HL-60/S4 treated with phorbol 12-myristate 13-acetate at 8.2 ng/mL for 4 days and 3 days (cell line): Measurements from ENCODE around the gene CCT3.
"Not testable (repeated sequence)": the region's sequence is repeated elsewhere in the genome, so short reads cannot be mapped to it uniquely, and the experiment has no call there.

Experiments
- in situ Hi-C: fragments of 300-500 bp; cut with MboI; formaldehyde crosslinking; loops from 2 replicates; pipeline ENCODE4 v1.15.0; 2022; ENCODE audit warnings: low sequenced_read_pairs

The CCT3 gene

DNA sequence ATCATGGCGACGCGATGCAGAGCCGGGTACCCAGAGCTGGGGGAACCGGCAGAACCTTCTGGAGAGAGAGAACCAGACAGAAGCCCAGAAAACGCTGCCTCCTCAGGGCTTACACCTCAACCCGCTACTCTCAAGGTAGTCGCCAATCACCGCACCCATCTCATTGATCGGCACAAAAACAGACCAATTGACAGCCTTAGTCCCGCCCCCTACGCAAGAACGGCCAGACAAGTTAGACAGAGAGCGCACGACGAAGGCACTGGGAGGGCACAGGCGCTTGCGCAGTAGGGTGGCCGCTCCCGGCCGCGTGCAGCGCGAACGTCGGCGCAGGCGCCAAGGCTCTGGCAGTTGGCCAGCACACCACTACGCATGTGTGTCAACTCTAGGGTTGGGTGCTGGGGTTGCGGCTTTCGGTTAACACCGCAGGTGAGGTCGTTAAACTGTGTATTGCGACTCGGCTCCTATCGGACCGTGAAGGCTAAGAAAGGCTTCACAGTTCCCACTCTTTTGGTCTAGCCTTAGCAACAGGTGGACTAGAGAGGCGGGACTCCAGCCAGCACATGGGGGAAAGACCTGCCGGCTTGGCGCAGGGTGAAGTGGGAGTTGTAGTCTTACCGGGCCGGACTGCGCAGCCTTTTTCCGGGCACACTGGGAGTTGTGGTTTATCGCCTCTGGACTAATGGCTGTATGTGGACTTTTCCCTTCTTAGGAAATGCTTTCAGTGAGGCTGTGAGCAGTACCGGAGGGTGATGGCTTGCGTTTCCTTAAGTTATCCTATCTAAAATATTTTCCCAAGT, at the start of gene CCT3, which contains the start of gene TSACC:
CCT3 (minus strand) TSS at position 113 of the 797 bp plus-strand sequence; CDS start at position 5, 108 bp downstream.
TSACC (plus strand) TSS at position 347 of the 797 bp plus-strand sequence. CDS start 1,232 bp downstream, outside the sequence.
- in situ Hi-C loops, result no loop called here

DNA sequence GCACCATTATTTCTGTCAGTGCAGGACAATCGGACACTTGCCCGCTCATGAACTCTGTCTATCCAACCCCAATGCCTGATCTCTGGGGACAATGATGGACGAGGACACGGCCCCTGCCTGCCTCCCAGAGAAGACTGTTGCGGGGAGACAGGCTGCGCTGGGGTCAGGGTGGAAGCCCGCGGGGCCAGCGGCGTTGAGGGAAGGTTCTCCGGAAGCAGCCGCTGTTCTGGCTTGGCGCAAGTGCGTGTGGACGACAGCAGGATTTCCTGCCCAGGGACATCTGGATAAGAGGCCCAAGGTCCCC, 49.7 kb upstream of the CCT3 start:
- in situ Hi-C loops, result loop anchor here (5.0 kb wide), 1 partner anchor 54 kb away; no protein-coding TSS in a partner anchor

DNA sequence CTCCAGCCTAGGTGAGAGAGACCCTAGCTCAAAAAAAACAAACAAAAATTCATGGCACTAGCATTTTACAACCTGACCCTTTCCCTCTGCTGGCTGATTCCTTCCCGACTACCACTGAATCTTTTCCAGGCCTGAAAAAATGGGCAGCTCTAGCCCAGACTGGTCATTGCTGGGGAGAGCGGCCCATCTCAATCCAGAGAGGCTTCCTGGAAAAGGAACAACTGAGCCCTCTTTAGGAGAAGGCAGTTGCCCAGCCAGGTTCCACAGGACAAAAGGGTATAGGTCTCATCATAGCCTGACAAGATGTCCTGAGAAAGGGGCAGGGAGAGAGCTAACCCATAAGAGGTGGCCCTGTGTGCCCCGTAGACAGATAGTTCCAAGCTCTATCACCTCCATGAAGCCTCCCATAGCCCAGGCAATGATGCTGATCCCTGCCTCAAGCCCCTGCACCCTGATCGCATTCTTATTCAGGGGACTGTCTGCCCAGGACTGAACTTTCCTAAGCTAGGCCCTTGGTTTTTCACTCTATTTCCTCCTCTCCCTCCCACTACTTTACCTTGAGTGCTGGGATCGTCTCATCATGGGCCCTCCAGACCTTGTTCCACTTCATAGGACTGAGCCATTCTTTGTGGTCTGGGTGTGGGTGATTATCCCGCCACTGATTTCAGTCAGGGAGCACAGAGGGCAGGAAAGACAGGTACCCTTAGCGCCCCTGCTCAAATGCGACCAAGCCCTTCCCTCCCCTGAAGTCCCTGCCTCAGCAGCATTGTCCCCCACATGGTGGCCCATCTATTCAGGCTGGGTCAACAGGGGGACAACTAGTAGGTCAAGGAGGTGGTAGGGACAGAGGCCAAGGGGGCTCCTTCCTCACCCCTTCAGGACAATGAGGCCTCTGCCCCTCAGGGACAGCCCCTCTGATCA, 49.1 kb upstream of the CCT3 start:
- in situ Hi-C loops, result loop anchor here (5.0 kb wide), 1 partner anchor 55 kb away; no protein-coding TSS in a partner anchor

DNA sequence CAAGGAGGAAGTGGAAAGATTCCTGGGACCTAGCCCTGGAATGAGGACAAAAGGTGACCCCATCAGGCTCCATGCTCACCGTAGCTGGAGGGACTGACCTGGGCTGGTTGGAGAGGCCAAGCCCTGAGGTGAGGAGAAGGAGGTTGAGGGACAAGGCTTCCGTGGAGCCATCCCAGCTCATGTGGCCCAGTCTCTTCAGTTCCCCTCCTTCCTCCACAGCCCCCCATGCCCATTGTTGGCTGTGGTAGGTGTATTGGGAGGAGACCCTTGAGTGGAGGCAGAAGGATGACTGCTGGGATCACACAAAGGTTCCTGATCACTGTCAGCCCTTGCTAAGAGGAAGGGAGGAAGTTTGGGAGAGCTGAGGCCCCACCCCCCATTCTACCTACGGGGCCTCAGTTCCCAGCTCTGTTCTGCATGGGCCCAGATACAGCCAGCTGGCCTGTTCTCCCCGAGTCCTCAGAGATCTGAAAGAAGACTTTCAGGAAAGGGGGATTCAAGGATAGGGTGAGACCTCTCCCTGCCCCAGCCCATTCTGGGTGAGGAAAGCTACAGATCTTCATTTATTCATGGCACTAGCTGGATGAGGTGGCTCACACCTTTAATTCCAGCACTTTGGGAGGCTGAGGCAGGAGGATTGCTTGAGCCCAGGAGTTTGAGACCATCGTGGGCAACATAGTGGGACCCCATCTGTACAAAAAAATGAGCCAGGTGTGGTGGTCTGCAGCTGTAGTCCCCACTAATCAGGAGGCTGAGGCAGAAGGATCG, 48.2 kb upstream of the CCT3 start:
- in situ Hi-C loops, result loop anchor here (5.0 kb wide), 1 partner anchor 56 kb away; no protein-coding TSS in a partner anchor

DNA sequence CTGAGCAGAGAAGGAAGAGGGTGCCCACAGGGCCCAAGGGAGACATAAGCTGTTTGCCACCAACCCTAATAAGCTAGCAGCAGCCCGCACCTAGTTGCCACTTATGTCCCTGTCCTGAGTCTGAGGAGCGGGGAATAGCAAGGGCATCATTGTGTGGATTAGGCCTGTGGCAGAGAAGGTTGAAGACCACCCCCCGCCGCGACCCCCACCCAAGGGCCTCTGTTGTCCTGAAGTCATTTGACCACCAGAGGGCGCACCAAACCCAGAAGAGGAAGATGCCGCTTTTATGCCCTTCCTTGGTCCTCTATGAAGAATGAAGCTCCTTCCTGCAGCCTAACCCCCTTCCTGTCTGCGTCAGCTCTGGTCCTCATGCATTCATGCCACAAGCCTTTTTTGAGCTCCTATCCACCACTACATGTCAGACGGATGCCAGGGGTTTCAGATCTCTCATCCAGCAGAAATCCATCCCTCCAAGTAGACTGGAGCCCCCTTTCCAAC, 47.5 kb upstream of the CCT3 start:
- in situ Hi-C loops, result loop anchor here (5.0 kb wide), 1 partner anchor 57 kb away; no protein-coding TSS in a partner anchor

DNA sequence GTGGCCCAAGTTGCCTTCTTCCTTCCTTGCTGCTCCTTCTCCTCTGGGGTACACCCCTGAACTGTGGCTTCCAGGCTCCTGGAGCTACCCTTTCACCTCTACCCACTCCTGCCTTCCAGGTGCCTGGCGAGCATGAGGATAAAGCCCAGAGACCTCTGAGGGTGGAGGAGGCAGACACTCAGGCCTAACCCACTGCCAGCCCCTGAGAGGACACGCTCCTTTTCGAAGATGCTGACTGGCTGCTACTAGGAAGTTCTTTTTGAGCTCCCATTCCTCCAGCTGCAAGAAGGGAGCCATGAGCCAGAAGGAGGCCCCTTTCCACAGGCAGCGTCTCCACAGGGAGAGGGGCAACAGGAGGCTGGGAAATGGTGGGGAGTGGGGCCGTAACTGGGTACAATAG, 46.6 kb upstream of the CCT3 start:
- in situ Hi-C loops, result loop anchor here (5.0 kb wide), 1 partner anchor 58 kb away; no protein-coding TSS in a partner anchor

DNA sequence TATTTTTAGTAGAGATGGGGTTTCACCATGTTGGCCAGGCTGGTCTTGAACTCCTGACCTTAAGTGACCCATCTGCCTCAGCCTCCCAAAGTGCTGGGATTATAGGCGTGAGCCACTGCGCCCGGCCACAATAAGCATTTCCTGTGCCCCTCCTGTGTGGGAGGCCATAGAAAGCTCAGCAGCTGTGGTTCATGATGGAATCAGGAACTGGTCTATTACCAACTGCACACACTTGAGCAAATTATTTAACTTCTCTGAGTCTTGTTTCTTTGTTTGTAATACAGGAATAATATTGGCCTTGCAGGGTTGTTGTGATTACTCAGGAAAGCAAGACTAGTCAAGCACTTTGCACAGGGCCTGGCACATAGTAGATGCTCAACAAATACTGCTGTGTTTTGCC, 45.9 kb upstream of the CCT3 start:
- in situ Hi-C loops, result no loop called here

DNA sequence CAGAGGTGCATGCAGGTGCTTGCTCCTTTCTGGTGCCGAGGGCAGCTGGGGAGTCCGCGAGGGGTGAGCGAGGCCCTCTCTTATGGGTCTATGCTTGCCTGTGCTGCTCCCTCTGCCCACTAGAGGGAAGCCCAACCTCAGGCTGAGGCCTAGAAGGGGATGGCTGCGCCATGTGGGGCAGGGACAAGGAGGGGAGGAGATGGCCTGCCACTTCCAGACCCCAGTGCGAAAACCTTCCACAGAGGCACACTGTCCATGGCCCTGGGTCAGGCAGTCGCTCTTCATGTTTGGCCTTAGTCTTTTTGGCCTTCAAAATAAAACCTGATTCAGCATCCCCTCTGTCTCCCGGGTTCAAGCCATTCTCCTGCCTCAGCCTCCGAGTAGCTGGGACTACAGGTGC, 44.9 kb upstream of the CCT3 start:
- in situ Hi-C loops, result no loop called here

DNA sequence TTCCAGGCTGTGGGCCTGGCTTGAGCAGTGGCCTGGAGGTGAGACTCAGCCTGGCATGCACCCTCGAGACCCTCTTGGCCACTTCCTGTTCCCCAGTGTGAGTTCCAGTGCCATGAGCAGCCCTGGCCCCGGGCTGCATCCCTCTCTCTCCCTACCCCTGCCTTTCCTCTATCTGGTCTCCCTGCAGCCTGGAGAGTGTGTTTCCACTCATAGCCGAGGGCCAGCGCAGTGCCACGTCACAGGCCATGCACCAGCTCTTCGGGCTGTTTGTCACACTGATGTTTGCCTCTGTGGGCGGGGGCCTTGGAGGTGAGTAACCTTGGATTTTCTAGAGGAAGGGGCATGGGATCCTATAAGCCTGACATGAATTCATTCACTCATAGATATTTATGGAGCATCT, 44.5 kb upstream of the CCT3 start:
- in situ Hi-C loops, result no loop called here

DNA sequence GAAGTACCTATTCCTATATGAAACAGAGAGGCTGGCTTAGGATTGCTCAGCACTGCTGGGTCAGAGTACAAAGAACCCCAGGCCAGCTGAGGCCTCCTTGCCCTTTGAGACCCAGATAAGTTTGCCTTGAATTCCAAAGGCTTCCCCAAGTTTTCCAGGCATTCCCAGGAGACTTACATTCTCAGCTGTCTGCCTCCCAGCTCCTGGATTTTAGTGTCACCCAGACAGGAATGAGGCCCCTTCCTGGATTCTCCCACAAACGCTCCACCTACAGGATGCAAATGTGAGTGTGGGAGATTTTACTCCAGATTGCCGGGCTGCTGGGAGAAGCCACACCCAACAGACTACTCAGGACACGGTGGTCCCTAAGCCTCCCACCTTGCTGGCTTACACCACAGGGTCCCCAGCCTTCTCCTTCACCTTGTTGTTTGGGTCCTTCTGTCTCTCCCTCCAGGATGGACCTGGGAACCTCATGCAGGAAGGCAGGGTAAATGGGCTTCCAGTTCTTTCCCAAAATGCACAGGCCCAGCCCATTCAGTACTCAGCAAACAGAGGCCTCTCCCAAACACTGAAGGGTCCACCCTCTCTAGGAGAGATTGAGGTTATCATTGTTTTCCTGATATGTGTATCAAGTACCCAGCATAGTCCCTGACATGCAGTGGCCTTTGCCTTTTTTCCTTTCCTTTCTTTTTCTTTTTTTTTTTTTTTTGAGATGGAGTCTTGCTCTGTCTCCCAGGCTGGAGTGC, 41.5 kb upstream of the CCT3 start:
- in situ Hi-C loops, result no loop called here

DNA sequence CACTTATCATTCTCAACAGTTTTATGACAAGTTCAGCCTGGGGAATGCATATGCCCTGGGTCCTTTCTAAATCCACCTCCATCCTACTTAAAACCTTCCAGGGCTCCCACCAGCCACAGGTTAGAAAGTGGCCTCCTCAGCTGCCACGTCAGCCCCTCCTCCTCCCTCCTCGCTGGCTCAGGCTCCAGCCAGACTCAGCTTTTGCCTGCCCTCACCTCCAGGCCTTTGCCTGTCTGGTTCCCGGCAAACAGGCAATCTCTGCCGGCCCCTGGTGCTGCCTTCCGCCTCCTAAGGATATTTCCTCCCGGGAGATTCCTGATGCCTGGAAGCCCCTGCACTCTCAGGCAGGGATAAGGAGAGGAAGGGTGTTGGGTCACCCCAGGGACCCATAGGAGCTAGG, 40.5 kb upstream of the CCT3 start:
- in situ Hi-C loops, result no loop called here

DNA sequence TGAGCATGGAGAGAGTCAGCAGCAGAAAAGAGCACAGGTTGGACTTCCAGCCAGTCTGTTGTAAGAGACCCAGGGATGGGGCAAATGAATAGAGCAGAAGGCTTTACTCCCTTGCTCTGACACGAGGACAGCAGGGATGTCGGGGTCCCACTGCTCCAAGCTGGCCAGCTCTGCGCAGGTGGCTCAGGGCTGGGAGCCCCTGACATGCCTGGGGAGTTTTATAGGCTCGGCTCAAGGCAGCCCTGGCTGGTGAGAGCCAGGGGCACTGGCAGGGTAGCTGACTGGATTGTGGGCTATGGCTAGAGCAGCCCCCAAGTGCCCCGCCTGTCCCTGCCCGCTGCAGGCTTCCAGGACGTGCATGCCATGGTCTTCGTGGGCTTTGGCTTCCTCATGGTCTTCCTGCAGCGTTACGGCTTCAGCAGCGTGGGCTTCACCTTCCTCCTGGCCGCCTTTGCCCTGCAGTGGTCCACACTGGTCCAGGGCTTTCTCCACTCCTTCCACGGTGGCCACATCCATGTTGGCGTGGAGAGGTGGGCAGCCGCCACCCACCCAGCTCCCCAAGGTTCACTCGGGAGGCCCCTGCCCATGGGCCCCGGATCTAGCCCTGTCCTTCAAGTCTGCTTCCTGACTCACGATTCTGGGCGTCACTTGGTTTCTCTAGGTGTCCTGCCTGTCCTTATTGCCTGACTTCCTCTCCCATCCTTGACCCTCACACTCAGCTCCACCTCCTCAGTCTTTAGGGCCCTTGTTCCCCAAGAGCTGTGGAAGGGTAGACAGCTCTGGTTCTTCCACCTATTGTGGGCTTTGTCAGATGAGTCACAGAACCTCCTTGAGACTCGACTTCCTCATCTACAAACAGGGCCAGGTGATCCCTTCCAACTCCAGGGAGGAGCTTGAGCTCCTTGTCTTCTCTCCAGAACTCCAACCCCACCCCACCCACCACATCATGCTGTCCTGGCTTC, 39.1 kb upstream of the CCT3 start:
- in situ Hi-C loops, result no loop called here

DNA sequence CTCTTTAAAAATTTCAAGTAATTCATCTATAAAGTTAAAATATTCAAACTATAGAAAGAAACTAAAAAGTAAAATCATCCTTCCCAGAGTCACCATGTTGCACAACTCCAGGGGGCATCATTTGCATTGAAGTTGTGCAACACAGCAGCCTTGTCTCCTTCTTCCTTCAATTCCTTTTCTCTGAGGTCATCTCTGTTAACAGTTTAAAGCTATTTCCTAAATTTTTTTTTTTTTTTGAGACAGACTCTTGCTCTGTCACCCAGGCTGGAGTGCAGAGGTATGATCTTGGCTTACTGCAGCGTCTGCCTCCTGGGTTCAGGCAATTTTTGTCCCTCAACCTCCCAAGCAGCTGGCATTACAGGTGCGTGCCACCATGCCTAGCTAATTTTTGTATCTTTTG, 38.1 kb upstream of the CCT3 start:
- in situ Hi-C loops, result no loop called here

DNA sequence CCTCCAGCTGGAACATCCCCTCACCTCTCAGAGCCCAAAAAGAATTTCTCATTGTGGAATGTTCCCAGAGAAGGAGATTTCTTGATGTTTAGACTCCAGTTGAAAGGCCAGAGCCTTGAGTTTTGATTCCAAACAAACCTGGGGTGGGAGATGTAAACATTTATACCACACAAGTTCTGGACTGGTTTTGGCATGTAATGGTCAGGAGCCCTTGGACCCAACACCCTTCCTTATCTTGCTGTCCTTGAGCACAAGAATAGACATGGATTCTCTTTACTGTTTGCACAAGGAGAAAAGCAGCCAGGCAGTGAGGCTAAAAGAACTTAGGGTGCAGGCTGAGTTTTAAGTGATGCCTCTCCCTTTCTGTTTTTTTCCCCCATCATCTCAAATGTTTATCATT, 35.5 kb upstream of the CCT3 start:
- in situ Hi-C loops, result no loop called here

DNA sequence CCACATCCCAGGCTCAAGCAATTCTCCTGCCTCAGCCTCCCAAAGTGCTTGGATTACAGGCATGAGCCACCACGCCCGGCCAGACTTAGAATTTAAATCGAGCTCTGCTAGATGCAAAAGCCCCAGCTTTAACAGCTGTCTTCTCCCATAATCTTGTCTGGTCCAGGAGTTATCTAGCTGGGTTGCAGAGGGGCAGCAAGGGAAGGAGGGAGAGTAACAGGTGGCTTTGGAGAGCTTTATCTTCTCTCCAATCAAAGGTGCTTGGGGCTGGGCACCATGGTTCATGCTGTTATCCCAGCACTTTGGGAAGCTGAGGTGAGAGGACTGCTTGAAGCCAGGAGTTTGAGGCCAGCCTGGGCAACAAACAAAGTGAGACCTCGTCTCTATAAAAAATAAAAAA, 34.8 kb upstream of the CCT3 start:
- in situ Hi-C loops, result no loop called here

DNA sequence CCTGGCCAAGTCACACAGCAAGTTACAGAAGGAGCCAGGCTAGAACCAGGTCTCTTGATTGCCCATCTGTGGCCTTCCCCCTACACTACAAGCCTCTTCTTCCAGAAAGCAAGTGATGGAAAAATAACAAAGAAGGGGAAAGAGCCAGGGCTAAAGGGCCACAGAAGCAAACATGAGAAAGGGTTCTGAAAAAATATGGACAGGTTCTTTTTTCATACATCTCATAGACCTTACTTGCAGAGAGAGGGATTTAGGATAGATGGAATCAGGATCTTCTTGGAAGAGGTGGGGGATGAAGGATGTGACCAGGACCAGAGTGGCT, 34.1 kb upstream of the CCT3 start:
- in situ Hi-C loops, result no loop called here

DNA sequence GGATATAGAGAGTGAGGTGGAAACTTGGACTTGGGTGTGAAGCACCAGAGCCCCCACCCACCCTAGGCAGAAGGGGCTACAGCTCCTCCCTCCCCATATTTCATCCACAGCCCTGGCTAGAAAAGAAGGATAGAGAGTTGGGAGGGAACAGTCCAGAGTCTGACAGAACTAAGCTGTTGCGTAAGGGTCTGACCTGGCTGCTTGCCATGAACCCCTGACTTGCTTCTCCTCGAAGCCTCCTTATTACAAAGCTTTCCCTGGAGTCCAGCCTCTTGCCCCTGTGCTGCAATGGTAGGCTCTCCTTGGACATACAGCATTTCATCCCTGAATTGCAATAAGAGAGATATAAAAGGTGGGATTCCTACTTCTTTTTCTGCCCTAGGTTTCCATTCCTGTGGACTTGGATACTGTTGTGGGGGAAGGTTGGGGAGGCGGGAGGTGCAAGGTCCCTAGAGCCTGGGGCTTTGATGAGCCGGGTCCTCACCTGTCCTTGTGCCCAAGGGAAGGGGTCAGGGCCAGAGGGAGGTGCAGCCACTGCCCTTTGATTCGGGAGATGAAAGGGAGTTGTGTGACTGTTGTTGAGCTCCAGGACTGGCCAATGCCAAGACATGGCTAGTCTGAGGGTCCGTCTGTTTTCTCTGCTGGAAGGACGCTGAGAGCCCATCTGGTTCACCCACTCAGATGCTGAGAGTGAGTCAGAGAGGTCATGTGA, 33.6 kb upstream of the CCT3 start:
- in situ Hi-C loops, result no loop called here

DNA sequence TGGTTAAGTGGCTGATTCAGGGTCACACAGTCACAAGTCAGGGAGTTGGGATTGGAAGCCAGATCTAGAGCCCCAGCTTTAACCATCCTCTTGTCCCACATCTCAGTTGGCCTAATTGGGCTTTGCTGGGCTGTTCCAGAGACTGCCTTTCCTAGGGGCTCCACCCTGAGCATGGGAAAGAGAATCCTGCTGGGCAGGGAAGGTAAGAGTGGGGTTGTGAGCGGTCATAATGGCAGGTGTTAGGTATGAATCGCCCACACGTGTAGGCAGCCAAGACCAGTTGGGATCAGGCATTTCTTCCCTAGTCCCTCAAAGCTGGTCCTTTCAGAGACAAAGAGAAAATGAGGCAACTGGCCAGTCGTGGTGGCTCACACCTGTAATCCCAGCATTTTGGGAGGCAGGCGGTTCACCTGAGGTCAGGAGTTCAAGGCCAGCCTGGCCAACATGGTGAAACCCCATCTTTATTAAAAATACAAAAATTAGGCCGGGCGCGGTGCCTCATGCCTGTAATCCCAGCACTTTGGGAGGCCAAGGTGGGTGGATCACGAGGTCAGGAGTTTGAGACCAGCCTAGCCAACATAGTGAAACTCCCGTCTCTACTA, 31.7 kb upstream of the CCT3 start:
- in situ Hi-C loops, result not testable (repeated sequence)
